Measurements from ENCODE around the gene ZNF862.

ZNF862 gene

GRCh38 chr7:149838992-149839408 lies 825 bp downstream of the ZNF862 start:
- Histone ChIP-seq H3K9me3 (ENCODE audit: insufficient read depth, low read depth, low read length) (no peaks in the 10 kb centered on the region), H3K4me3 (ENCODE audit: low read length) (peak overlapping the region; percentile 91), H3K36me3 (ENCODE audit: insufficient read depth, low read depth, low read length) (no peaks in the 10 kb centered on the region), H3K4me1 (ENCODE audit: insufficient read depth, low read length) (no peaks in the 10 kb centered on the region; the same call in 1 of the 2 replicates), H3K9ac (ENCODE audit: low read depth, low read length) (peak overlapping the region; percentile 80; the same call in 1 of the 2 replicates), H3K27ac (ENCODE audit: low read length) (no peak overlapping the region), H3K27me3 (ENCODE audit: insufficient read depth, low read length) (peaks cover 31% of the 10 kb centered on the region)

DNA sequence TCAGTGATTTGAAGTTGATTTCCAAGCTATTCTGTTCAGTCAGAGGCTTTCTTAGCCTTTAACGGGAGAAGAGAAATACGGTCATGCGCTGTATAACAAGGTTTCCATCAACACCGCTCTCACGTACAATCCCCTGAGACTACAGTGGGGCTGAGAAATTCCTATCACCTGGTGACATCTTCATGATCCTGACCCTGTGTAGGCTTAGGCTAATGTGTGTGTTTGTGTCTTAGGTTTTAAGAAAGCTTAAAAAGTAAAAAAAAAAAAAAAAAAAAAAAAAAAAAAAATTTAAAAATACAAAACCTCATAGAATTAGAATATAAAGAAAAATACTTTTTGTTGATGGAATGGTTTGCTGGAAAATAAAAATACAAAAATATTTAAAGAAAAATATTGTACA lies 1.8 kb downstream of the ZNF862 start:
- no peaks in the 10 kb centered on the region for H3K9me3 ChIP-seq (ENCODE audit: insufficient read depth, low read depth, low read length)
- H3K36me3 ChIP-seq (ENCODE audit: insufficient read depth, low read depth, low read length): no peaks in the 10 kb centered on the region
- H3K4me1 ChIP-seq (ENCODE audit: insufficient read depth, low read length): no peaks in the 10 kb centered on the region; the same call in 1 of the 2 replicates
- H3K27ac ChIP-seq (ENCODE audit: low read length): no peak overlapping the region
- peaks cover 31% of the 10 kb centered on the region for H3K27me3 ChIP-seq (ENCODE audit: insufficient read depth, low read length)
- no peak overlapping the region for H3K4me3 ChIP-seq (ENCODE audit: low read length)
- no peak overlapping the region for H3K9ac ChIP-seq (ENCODE audit: low read depth, low read length)

DNA sequence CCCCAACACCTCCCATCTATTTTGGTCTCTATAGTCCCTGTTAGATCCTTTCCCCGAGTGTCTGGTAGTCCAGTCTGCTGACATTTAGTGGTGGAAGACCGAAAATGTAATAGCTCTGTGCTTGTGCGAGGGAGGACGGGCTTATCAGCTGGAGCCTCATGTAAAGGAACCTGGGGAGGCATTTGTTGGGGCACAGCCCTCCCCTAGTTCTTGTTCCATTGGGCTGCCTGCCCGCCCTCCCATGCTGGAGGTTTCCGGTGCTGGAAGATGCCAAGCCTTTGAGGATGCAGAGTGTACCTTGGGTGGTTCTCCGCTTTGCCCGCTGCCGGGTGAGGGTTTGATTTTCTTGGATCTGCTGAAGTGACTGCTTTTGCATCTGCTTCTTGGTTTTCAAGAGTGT lies 5.4 kb downstream of the ZNF862 start:
- no peaks in the 10 kb centered on the region for H3K9me3 ChIP-seq (ENCODE audit: insufficient read depth, low read depth, low read length)
- no peaks in the 10 kb centered on the region for H3K4me1 ChIP-seq (ENCODE audit: insufficient read depth, low read length)
- H3K9ac ChIP-seq (ENCODE audit: low read depth, low read length): no peak overlapping the region
- H3K27me3 ChIP-seq (ENCODE audit: insufficient read depth, low read length): peaks cover 20% of the 10 kb centered on the region
- no peaks in the 10 kb centered on the region for H3K36me3 ChIP-seq (ENCODE audit: insufficient read depth, low read depth, low read length)
- H3K4me3 ChIP-seq (ENCODE audit: low read length): no peak overlapping the region
- no peak overlapping the region for H3K27ac ChIP-seq (ENCODE audit: low read length)

GRCh38 chr7:149844445-149844844 lies 6.3 kb downstream of the ZNF862 start:
- Histone ChIP-seq H3K9me3 (ENCODE audit: insufficient read depth, low read depth, low read length) (no peaks in the 10 kb centered on the region), H3K27me3 (ENCODE audit: insufficient read depth, low read length) (peaks cover 16% of the 10 kb centered on the region), H3K4me1 (ENCODE audit: insufficient read depth, low read length) (no peaks in the 10 kb centered on the region), H3K27ac (ENCODE audit: low read length) (no peak overlapping the region), H3K9ac (ENCODE audit: low read depth, low read length) (no peak overlapping the region), H3K36me3 (ENCODE audit: insufficient read depth, low read depth, low read length) (no peaks in the 10 kb centered on the region), H3K4me3 (ENCODE audit: low read length) (no peak overlapping the region)

DNA sequence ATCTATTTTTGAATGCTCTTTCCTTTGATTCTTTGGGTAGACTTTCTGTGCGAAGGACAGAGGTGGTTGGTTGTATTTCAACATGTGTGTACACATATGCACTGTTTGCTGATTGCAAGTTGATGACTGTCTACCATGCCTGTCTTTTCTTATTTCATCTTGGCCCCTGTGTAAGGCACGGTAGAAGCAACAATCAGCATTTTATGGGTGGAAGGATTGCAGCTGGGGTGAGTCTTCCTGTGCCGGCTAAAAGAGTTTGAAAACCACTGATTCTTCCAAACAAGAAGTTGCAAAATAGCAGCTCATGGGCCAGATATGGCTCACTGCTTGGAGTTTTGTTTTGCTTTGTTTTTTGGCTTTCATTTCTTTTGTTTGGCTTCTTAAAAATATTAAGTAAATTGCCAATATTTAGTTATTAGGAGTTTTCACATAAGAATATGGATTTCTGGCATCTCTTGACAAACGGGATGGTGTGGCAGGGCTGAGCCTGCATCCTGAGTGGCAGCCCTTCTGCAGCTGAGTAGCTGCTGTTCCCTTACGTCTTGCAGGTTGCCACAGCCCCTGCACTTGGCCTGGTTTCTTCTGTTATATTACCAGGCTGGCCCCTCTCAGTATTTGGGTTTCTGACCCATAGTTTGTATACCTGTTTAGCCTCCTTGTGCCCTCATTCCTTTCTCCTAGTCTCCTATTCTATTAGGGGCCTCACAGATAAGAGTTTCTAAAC lies 7.2 kb downstream of the ZNF862 start:
- no peaks in the 10 kb centered on the region for H3K36me3 ChIP-seq (ENCODE audit: insufficient read depth, low read depth, low read length)
- H3K27me3 ChIP-seq (ENCODE audit: insufficient read depth, low read length): peaks cover 11% of the 10 kb centered on the region
- no peak overlapping the region for H3K4me3 ChIP-seq (ENCODE audit: low read length)
- H3K9me3 ChIP-seq (ENCODE audit: insufficient read depth, low read depth, low read length): no peaks in the 10 kb centered on the region
- no peak overlapping the region for H3K27ac ChIP-seq (ENCODE audit: low read length)
- H3K4me1 ChIP-seq (ENCODE audit: insufficient read depth, low read length): no peaks in the 10 kb centered on the region
- H3K9ac ChIP-seq (ENCODE audit: low read depth, low read length): no peak overlapping the region

- Histone ChIP-seq H3K27ac (ENCODE audit: low read length) (no peak overlapping the region), H3K27me3 (ENCODE audit: insufficient read depth, low read length) (peaks cover 11% of the 10 kb centered on the region), H3K4me1 (ENCODE audit: insufficient read depth, low read length) (no peaks in the 10 kb centered on the region), H3K9ac (ENCODE audit: low read depth, low read length) (no peak overlapping the region), H3K4me3 (ENCODE audit: low read length) (no peak overlapping the region), H3K9me3 (ENCODE audit: insufficient read depth, low read depth, low read length) (no peaks in the 10 kb centered on the region), H3K36me3 (ENCODE audit: insufficient read depth, low read depth, low read length) (no peaks in the 10 kb centered on the region)
These were observed 7.8 kb downstream of the ZNF862 start for GRCh38 chr7:149846021-149846420.

DNA sequence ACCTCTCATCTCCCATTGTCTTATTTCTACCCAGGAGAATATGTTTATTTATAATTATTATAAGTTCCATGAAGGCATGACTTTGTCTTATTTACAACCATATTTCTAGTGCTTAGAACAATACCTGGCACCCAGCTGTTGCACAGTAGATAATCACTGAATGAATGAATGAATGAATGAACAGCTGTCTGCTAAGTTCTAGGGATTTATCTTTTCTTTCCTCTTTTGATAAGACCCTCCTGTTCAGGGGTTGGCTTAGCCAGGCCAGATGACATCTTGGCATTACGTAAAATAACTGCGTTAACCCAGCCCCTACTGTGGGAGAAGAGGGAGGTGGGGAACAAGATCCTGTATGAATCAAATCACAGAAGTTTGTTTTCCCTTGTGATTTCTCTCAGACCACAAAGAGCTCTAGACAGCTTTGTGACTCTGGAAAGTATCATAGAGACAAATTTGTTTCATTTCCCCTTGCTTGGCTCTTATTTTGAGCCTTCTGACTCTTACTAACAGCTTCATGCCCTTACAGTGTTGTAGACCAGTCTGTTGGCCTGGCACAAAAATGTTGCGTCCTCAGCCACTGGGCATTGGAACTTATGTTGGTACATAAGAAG lies 8.4 kb downstream of the ZNF862 start:
- Histone ChIP-seq H3K4me3 (ENCODE audit: low read length) (no peak overlapping the region), H3K9ac (ENCODE audit: low read depth, low read length) (no peak overlapping the region), H3K4me1 (ENCODE audit: insufficient read depth, low read length) (no peaks in the 10 kb centered on the region), H3K36me3 (ENCODE audit: insufficient read depth, low read depth, low read length) (no peaks in the 10 kb centered on the region), H3K9me3 (ENCODE audit: insufficient read depth, low read depth, low read length) (no peaks in the 10 kb centered on the region), H3K27me3 (ENCODE audit: insufficient read depth, low read length) (peaks cover 11% of the 10 kb centered on the region), H3K27ac (ENCODE audit: low read length) (no peak overlapping the region)

GRCh38 chr7:149849174-149849573 lies 11.0 kb downstream of the ZNF862 start:
- Histone ChIP-seq H3K4me3 (ENCODE audit: low read length) (no peak overlapping the region), H3K36me3 (ENCODE audit: insufficient read depth, low read depth, low read length) (no peaks in the 10 kb centered on the region), H3K27ac (ENCODE audit: low read length) (no peak overlapping the region), H3K27me3 (ENCODE audit: insufficient read depth, low read length) (no peaks in the 10 kb centered on the region; the same call in 1 of the 2 replicates), H3K9ac (ENCODE audit: low read depth, low read length) (no peak overlapping the region), H3K4me1 (ENCODE audit: insufficient read depth, low read length) (no peaks in the 10 kb centered on the region; the same call in 1 of the 2 replicates), H3K9me3 (ENCODE audit: insufficient read depth, low read depth, low read length) (no peaks in the 10 kb centered on the region)

- H3K9ac ChIP-seq (ENCODE audit: low read depth, low read length): no peak overlapping the region
- H3K36me3 ChIP-seq (ENCODE audit: insufficient read depth, low read depth, low read length): no peaks in the 10 kb centered on the region
- H3K27me3 ChIP-seq (ENCODE audit: insufficient read depth, low read length): no peaks in the 10 kb centered on the region
- no peak overlapping the region for H3K4me3 ChIP-seq (ENCODE audit: low read length)
- H3K4me1 ChIP-seq (ENCODE audit: insufficient read depth, low read length): peaks cover 5% of the 10 kb centered on the region; the same call in 1 of the 2 replicates
- no peak overlapping the region for H3K27ac ChIP-seq (ENCODE audit: low read length)
- H3K9me3 ChIP-seq (ENCODE audit: insufficient read depth, low read depth, low read length): no peaks in the 10 kb centered on the region
These were observed 11.9 kb downstream of the ZNF862 start for GRCh38 chr7:149850007-149850594.

DNA sequence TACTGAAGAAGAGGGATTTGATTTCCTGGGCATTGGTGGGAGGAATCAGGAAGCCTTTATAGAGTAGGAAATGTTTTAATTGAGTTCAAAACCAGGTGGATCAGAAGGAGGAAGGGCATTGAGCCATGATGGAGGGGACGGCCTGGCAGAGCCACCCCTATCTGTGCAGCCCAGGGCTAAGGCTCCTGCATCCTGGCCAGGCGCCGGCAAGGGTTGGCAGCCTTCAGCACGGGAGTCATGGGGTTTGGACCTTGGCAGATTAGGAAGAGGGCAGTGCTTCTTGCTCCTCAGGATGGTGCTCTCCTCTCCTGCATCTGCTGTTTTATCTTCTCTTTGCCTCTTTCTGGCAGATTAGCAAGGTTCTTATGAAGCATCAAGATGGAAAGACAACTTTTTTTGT lies 12.5 kb downstream of the ZNF862 start:
- no peak overlapping the region for H3K27ac ChIP-seq (ENCODE audit: low read length)
- no peaks in the 10 kb centered on the region for H3K9me3 ChIP-seq (ENCODE audit: insufficient read depth, low read depth, low read length)
- H3K36me3 ChIP-seq (ENCODE audit: insufficient read depth, low read depth, low read length): no peaks in the 10 kb centered on the region
- no peak overlapping the region for H3K9ac ChIP-seq (ENCODE audit: low read depth, low read length)
- H3K4me1 ChIP-seq (ENCODE audit: insufficient read depth, low read length): peaks cover 11% of the 10 kb centered on the region
- H3K4me3 ChIP-seq (ENCODE audit: low read length): no peak overlapping the region
- no peaks in the 10 kb centered on the region for H3K27me3 ChIP-seq (ENCODE audit: insufficient read depth, low read length)

DNA sequence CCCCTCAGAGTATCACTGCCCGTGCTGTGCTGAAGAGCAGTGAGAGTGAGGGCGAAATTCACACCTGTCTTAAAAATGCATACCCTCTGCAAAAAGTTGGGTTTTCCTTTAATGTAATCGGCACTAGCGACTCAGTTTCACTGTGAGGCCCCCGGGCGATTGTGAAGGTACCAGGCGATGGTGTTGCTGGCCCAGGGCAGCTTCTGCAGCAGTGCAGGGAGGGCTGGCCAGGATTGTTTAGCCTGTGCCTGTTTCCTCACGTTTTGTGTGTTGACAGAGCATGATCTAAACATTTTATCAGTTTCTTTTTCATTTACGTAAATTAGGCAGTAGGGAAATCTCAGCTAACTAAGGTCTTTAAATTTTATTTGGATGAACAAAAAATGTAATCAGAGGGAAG lies 13.3 kb downstream of the ZNF862 start:
- Histone ChIP-seq H3K27ac (ENCODE audit: low read length) (no peak overlapping the region), H3K36me3 (ENCODE audit: insufficient read depth, low read depth, low read length) (no peaks in the 10 kb centered on the region), H3K27me3 (ENCODE audit: insufficient read depth, low read length) (no peaks in the 10 kb centered on the region), H3K9me3 (ENCODE audit: insufficient read depth, low read depth, low read length) (no peaks in the 10 kb centered on the region), H3K9ac (ENCODE audit: low read depth, low read length) (no peak overlapping the region), H3K4me3 (ENCODE audit: low read length) (no peak overlapping the region), H3K4me1 (ENCODE audit: insufficient read depth, low read length) (peaks cover 13% of the 10 kb centered on the region)

DNA sequence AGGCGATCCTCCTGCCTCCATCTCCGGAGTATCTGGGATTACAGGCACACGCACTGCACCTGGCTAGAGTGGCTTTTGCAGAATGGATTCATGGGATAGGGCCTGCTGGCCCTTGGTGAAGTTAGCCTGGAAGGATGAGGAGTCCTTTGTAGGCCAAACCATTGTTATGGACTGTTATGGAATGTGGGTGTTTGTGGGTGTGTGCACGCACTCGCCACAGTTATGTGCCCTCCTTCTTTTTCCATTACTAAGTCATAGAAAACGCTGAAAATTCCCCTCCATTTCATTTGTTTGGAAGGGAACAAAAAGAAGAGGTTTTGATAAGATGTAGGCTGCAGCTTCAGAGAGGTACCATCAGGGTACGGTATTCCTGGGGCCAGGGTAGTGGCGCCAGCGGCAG lies 15.0 kb downstream of the ZNF862 start:
- H3K4me3 ChIP-seq (ENCODE audit: low read length): no peak overlapping the region
- no peak overlapping the region for H3K27ac ChIP-seq (ENCODE audit: low read length)
- H3K9me3 ChIP-seq (ENCODE audit: insufficient read depth, low read depth, low read length): no peaks in the 10 kb centered on the region
- H3K27me3 ChIP-seq (ENCODE audit: insufficient read depth, low read length): no peaks in the 10 kb centered on the region
- H3K9ac ChIP-seq (ENCODE audit: low read depth, low read length): no peak overlapping the region
- H3K36me3 ChIP-seq (ENCODE audit: insufficient read depth, low read depth, low read length): no peaks in the 10 kb centered on the region
- H3K4me1 ChIP-seq (ENCODE audit: insufficient read depth, low read length): peaks cover 13% of the 10 kb centered on the region
